HG03095 (cell line): ENCODE data around the gene TPM1.
"Not testable (repeated sequence)": the region's sequence is repeated elsewhere in the genome, so short reads cannot be mapped to it uniquely, and the experiment has no call there.

ENCODE experiments used
- ATAC-seq: cut with Tn5 transposase; IDR thresholded peaks from one replicate; pipeline ENCODE4 v1.9.1; 2021; ENCODE audit warnings: moderate library complexity; ENCODE audit not compliant: unreplicated experiment

TPM1 gene

DNA sequence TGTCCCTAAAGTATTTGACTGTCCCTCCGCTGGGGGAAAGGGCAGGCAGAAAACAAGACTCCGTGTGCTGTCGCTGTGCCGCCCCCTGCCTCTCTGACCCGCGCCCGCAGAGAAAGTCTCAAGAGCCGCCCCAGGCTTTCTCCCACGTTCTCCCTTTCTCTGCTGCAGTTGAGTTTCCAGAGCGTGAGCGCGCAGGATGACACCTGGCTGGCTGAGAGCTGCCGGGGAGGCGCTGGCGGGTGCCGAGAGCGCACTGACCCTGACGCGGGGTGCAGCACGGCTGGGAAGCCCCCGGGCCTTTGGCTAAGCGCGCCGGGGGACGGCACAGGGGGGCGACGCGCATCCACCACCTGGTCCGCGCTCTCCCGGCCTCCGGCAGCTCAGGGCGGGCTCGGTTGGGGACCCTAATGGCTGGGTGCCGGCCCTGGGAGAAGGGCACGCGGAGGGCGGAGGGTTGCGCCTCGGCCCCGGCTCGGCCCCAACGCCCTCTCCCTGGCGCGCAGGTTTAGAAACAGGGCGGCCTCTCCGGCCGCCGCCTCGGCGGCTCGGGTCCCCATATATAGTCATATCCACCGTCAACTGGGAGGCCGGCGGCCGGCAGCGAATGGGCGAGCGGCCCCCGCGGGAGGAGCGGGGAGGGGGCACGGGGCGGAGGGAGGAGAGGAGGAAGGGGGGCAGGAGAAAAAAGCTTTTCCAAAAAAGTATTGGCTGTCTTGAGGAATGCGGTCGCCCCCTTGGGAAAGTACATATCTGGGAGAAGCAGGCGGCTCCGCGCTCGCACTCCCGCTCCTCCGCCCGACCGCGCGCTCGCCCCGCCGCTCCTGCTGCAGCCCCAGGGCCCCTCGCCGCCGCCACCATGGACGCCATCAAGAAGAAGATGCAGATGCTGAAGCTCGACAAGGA, at the start of gene TPM1:
Gene TPM1 (plus strand): TSS at position 774 of the 903 bp plus-strand sequence. CDS start 83 bp downstream, at position 857.
- ATAC-seq = no peak

DNA sequence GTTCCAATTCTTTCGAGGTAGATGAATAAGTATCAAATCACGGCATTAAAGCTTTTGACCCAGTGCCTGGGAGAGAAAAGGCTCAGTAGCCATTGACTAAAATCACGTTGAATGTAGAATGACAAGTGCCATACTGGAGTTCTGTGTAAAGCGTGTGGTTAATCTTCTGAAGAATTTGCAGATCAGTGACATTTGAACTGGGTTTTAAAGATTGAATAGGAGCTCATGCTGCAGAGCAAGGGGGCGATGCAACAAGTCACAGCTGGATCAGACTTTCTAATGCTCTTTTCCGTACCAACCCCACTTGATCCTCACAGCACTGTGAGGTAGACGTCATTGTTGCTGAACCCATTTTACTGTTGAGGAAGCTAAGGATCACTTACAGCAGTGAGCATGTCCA, 49.5 kb upstream of the TPM1 start:
- ATAC-seq = no peak

DNA sequence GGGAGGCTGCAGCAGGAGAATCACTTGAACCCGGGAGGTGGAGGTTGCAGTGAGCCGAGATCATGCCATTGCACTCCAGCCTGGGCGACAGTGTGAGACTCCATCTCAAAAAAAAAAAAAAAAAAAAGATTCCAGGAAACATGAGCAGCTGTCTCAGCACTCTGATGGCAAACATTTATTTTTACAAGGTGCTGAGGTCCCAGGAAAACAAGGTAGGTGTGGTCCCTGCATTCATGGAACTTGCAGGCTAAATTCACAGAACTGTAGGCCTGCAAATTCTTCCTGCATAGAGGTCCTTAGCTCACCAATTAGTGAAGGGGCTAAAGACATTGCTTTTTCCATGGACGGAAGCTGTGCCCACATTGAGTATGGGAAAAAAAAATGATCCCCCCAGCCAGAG, 48.9 kb upstream of the TPM1 start:
- not testable (repeated sequence) for ATAC-seq

DNA sequence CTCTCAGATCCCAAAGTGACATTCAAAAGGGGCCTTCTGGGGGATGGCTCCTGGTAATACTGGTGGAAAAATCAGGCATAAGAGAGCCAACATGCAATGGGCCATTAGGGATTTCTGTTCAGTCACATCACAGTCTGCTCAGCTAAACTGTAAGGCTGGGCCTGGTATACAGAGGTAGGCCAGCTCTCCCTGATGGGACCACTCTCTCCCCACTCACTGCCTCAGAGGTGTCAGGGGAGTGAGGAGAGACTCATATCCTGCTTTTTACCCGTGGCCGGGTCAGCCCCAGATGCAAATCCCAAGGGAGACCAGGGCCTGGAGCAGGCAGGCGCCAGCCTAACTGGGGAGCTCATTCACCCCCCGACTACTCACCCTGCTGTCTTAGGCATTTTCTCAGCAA, 48.1 kb upstream of the TPM1 start:
- ATAC-seq = no peak

DNA sequence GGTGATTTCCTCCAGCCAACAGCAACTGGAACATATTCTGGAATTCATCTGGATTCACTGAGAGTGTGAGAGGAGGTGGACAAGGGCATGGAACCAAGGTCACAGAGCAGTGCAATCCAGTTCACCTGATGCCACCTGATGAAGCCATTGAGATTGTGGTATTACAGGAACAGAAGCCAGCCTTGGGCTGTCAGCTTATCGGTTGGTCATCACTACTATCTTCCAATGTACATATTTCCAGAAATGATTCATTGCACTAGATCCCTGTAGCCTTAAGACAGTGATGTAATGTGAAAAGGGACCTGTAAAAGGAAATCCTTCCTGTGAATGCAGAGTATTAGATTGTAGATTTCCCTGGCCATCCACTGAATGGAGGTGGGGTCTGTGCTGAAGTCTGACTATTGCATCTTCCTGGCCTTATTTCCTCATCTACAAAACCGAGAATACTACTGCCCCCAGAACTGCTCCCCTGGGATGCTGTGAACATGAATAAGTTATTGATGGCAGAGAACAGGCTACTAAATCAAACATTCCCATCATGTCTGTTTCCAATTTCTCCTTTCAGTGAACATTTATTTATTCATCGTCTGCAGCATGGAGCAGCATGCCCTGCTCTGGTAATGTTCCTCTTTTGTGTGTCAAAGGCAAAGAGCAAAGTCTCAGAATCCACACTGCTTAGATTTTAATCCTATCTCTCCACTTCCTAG, 47.4 kb upstream of the TPM1 start:
- ATAC-seq = no peak

DNA sequence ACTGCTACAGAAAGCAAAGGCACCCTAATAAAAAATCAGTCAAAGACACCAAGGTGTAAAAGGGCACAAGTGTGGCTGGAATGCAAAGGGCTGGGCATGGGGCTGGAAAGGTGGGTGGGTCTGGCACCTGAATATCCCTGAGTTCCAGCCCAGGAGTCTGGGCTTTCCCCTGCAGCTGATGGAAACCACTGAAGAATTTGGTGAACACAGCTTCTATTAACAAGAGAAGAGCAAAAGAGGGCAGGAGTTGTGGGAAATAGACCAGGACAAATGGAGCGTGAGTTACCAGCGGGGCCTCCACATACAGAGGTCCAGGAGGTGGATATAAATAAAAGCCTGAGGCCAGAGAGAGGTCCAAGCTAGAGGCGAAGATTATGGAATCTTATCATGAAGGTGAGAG, 45.1 kb upstream of the TPM1 start:
- no peak for ATAC-seq

DNA sequence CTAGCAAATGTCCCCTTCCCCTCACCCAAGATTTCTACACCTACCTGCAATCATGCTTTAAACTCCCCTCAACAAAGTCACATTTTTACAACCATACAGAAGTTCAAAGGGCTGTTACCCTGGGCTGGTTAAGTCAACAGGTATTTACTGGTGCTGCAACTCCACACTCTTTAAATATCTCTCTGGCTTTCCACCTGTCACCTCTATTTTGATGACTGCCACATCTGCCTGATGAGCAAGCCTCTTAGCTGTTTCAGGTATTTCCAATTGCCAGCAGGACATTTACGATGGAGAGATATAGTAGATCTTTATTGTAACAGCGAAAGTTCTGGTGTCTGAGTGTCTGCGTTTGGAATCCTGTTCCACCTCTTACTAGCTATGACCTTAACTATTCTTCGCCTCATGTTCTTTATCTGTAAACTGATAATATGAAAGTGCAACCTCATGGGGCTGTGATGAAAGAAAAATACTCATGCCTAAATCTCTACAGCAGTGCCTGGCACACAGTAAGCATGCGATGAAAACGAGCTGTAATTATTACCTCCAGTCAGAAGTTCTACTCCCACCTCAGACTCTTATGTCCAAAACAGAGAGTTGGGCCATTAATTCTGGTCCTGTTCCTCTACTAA, 44.2 kb upstream of the TPM1 start:
- no peak for ATAC-seq

DNA sequence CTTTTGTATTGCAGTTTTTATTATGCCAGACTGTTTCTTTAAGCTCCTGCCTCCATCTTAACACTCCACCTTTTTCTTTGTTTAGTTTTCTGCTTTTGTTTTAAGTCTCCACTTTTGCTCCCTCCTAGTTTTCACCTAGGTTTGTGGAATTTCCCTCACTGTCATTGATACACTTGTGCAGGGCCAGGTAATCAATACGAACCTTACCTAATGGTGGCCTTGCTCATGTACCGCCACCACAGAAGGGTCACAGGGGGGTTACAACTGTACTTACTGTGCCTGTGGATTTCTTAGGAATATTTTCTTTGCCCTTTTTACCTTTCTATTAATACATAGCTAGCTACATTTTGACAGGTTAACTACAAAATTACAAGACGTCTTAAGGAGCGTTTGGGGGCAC, 43.4 kb upstream of the TPM1 start:
- no peak for ATAC-seq

DNA sequence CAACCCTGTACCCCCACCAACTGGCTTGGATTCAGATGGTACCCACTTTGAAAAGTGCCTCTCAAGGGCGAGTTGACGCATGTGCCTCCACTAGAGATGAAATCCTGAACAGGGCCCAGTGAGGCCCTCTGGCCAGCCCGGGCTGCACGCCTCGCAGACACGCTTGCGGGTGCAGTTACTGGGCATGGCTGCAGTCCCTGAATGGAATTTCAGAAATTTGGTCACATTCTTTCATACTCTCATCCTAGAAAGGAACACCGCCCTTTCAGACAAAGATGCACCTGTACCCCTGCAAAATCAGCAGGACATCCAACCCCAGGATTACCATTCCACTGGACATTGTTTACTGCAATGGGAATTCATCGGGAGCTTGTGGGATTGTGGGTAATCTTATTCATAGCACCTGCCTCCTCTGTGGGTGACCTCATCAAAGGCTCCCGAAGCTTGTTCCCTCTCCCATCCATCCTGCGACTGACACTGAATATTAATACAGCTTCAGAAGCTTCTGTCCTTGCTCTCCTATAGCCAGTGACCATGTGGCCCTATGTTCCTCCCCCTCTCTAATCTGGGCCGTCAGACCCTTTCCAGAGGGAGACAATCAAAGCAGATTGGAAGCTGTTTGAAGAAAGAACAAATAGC, 42.5 kb upstream of the TPM1 start:
- no peak for ATAC-seq

DNA sequence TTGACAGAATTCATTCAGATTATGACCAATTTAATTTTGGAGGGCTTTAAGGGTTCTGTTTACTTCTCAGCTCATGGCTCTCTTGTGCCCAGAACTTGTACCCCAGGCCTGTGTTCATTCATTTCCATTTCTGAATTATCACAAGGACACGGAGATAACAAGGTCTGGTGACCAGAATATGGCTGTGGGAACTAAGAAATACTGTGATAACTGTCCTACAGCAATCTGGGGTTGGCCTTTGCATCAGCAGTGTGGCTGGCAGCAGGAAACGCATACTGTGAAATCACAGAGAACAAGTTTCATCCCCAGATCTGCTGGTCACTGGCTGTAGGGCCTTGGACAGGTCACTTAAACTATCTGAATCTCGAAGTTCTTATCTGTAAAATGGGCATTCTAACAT, 41.8 kb upstream of the TPM1 start:
- ATAC-seq = no peak

DNA sequence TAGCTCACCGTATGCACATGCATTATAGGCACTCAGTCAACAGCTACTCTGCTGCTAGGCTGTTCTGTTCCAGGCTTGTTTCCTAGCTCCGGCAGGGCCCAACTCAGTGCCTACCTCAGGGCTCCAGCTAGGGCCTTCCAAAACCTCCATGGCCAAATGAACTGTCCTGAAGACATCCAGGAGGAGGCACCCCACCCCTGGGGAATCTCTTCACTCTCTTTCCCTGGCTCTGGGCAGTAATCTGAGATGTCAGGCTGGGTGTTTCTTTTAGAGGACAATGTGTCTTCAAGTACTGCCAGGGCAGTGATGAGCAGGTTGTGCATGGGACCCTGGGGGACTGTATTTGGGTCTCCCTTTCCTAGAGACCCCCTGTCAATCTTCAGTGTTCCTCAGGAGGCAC, 38.3 kb upstream of the TPM1 start:
- ATAC-seq = no peak

DNA sequence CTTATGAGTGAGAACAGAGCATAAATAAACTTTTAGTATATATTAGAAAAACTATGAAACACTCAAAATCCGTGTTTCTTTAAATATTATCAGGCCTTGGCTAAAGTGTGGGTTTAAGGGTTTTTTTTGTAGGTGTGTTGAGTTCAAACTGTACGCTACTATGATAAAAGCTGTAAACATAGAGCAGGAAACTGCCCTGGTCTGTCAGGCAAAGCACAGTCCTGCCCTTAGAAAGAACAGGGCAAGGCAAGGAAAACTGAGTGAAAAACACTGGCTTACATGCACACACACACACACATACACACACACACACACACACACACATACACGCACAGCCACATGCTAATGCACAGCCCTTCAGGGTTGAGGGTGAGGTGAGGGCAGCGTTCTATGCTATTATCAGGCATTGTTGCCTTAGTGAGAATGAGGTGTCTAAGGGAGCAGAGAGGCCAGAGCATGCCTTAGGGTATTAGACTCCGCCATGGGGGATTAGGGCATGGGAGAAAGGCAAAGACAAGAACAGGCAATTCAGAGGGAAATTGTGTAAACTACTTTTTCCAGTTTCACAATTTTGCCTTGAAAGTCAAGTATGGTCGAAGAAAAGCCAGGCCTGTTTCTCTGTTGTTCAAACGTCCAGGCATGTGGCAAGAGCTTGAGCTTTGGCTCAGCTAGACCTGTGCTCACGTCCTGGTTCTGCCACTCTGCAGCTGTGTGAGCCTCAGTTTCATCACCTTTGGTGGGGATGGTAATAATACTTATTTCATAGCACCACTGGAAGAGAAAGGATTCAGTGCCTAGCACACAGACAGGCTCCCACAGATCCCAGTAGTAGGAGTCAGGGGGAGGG, 36.3 kb upstream of the TPM1 start:
- ATAC-seq = no peak

DNA sequence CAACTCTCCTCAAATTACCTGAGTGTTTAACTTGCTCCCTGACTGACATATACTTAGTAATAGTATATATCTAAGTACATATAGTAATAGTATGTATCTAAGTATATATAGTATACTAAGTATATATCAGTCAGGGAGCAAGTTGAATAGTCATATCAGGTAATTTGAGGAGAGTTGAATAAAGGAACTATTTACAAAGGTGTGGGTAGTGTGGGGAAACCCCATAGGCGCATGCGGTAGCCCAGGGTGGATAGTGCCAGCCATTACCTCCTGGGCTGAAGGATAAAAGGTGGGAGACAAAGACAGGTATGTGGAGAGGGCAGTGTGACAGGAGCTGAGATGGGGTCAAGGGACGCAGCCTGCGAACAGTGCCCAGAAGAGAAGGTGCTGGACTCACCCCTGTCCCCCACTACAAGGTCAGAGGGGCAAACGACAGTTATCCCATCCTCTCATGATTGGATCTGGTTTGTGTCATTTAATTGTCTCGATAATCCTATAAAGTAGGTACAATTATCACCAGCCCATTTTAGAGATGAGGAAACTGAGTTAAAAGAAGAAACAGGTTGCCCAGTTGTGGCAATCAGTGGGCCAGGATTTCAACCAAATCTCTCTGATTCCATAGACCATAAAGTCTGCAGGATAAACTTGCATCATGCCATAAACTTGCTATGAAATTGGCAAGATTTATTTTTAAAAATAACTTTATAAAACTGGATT, 34.1 kb upstream of the TPM1 start:
- ATAC-seq = no peak

DNA sequence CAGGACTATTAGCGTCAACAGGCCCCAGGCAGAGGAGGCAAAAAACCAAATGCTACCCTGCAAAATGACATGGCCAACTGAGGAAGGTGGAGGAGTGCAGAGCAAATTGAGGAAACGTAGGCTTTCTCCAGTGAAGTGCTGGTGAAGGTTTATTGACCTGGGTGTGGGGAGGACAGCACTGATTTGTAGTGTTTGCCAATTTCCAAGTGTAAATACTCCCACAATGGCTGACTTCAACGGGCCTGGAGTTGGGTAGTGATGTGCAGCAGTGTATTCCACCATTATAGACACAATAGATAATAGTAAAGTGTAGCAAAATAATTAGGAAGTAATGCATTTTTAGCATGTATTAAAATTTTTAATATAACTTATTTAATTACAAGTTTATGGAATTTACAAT, 32.2 kb upstream of the TPM1 start:
- ATAC-seq = no peak

DNA sequence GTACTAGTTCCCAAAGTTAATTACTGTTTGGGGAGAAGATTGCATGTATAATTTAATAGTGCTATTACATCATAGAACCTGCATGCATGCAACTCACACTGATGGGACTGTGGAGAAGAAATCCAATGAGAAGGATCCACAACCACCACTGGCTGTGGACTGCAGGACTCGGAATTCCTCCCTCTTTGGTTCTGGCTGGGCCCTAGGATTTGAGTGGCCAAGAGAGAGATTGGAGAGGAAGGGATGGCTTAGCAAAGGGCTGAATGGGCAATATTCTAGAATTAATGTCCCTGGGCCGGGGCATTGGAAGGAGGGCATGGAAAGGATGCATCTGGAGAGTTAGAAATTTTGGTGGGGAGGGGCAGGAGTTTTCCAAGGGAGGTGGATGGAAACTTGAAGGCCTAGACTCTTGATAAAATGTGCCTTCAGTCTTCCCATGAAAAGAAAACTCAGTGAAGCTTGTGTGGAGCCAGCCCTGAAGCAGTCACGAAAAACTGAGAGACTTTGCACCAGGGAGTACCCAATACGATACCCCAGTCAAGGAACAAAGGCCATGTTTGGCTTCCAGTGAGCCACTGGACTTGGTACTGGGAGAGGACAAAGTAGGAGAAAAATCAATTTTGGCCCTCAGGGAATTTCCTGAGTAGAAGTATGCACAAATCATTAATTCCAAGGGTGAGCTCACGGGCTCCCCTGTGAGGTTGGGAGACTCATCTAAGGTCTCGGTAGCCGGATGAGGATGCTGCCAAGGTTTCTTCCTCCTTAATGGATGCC, 31.4 kb upstream of the TPM1 start:
- no peak for ATAC-seq

DNA sequence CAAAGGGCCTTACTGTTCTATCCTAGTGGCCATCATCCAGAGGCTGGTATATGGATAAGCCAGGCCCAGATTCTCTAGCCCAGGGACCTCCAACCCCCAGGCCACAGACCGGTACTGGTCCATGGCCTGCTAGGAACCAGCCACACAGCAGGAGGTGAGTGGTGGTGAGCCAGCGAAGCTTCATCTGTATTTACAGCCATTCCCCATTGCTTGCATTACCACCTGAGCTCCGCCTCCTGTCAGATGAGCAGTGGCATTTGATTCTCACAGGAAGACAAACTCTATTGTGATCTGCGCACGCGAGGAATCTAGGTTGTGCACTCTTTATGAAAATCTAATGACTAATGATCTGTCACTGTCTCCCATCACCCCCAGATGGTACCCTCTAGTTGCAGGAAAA, 30.1 kb upstream of the TPM1 start:
- ATAC-seq = no peak

DNA sequence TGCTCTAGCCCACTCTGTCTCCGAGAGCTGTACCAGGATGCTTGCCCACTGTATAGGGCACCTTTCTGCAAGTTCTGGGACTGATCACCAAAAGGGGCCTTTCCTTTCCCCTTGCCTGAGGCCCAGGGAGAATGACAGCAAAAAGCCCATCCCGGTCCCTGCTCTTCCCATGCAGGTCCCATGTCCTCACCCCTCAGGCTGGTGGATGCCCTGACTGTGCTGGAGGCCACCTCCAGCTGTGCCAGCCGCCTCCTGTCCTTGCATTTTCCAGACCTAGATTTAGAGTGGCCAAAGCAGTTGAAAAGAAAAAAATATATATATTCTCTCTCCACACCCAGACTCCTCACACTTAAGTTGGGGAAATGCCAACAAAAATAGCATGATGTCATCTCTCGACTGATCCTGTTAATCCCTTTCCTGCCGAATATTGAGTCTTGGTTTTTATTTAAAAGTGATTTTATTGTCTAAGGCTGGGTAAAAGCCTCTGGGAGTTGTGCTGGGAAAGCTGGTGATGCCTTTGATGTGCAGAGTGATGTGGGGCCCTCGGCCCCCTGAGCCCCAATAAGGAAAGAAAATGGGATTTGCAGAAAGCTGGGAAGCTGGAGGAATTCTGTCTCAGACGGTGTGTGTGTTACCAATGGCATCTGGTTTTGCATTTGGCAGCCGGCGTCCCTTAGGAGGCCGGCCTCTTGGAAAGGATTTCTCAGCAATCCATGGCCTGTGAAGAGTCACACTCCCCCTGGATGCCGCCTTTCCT, 29.3 kb upstream of the TPM1 start:
- ATAC-seq = no peak

DNA sequence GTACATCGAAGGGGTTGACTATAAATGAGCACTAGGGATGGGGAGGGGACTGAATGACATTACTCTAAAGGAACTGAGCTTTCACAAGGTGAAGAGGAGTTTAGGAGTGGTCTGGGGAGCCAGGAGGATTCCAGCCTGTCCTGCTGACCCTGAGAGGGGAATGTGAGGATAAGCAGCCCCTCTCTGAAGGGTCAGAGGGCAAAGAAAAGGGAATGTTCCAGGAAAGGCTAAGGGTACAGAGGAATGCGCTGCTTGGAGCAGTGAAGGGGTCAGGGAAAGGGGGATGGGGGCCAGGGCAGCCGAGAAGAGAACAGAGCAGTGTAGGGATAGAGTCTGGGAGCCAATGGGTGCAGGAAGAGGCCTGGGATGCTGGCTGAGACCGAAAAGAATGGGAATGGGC, 28.0 kb upstream of the TPM1 start:
- no peak for ATAC-seq
